ENCODE measurements around the gene PARVG.

DNA sequence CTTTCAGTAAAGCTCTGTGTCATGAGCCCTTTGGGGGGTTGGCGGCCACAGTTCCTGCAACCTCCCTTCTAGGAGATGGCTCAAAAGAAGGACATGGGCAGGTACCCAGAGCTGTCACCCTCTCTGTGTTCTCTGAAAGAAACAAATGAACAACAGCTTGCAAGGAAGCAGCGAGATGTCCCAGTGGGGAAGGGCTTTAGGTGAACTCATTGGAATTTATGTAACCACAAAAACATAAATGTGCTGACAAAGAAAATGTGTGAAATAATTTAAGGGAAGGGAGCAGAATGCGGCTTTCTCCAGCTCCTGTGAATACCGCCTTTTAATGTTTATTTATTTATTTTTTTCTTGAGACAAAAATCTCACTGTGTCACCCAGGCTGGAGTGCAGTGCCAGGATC lies 3.3 kb downstream of the PARVG start:
- TF ChIP-seq FOXP2 (optimal IDR thresholded peaks at IDR 0.05; ENCODE audit: control extremely low read depth, extremely low read length, insufficient read depth): no peak
- no peak for TF ChIP-seq EZH2 (IDR thresholded peaks at IDR 0.05)
- no peak for TF ChIP-seq POLR2AphosphoS5 (IDR thresholded peaks at IDR 0.05; ENCODE audit: borderline replicate concordance, low read depth, low read length)

All from SK-N-MC (cell line).